HG03097 (cell line): Measurements from ENCODE around the gene FOS.
"Not testable (repeated sequence)": the region's sequence is repeated elsewhere in the genome, so short reads cannot be mapped to it uniquely, and the experiment has no call there.

Source experiments
- ATAC-seq: cut with Tn5 transposase; IDR thresholded peaks from one replicate; pipeline ENCODE4 v1.9.1; 2021; ENCODE audit not compliant: unreplicated experiment, low FRiP score

Gene FOS

GRCh38 chr14:75274899-75275569, 3.6 kb upstream of the FOS start:
- no peak for ATAC-seq

GRCh38 chr14:75275598-75275997, 3.0 kb upstream of the FOS start:
- ATAC-seq, result no peak

- no peak for ATAC-seq
Measured at GRCh38 chr14:75277008-75277814, 1.4 kb upstream of the FOS start.

GRCh38 chr14:75277815-75278421, 710 bp upstream of the FOS start:
- no peak for ATAC-seq

GRCh38 chr14:75279153-75279762, 630 bp downstream of the FOS start:
- no peak for ATAC-seq

GRCh38 chr14:75279763-75280290, 1.2 kb downstream of the FOS start:
- no peak for ATAC-seq

GRCh38 chr14:75280291-75280830, 1.7 kb downstream of the FOS start:
- no peak for ATAC-seq

- ATAC-seq, result no peak
Measured at GRCh38 chr14:75280831-75281653, 2.4 kb downstream of the FOS start.

GRCh38 chr14:75281654-75282019, 3.0 kb downstream of the FOS start:
- no peak for ATAC-seq

- ATAC-seq, result no peak
Measured at GRCh38 chr14:75282170-75282554, 3.5 kb downstream of the FOS start.

GRCh38 chr14:75282555-75283161, 4.0 kb downstream of the FOS start:
- not testable (repeated sequence) for ATAC-seq

- ATAC-seq, result no peak
Measured at GRCh38 chr14:75283162-75283832, 4.7 kb downstream of the FOS start.

- no peak for ATAC-seq
Measured at GRCh38 chr14:75283833-75284563, 5.4 kb downstream of the FOS start.

- ATAC-seq, result no peak
Measured at GRCh38 chr14:75285331-75285730, 6.7 kb downstream of the FOS start.

- no peak for ATAC-seq
Measured at GRCh38 chr14:75286313-75286712, 7.7 kb downstream of the FOS start.

GRCh38 chr14:75289840-75290388, 11.3 kb downstream of the FOS start:
- ATAC-seq, result no peak

GRCh38 chr14:75290851-75291250, 12.2 kb downstream of the FOS start:
- no peak for ATAC-seq

GRCh38 chr14:75291331-75291730, 12.7 kb downstream of the FOS start:
- ATAC-seq, result no peak
